ENCODE data around the gene ARHGEF12. TPM values are rescaled to one million over a fixed set of nuclear protein-coding genes. Genes with fewer than 3 reads are reported as not detected.

Gene ARHGEF12
- total and polyA plus RNA-seq, 4 experiments from 2014 or later = 0.80 to 5.0 (median 3.8) TPM

DNA sequence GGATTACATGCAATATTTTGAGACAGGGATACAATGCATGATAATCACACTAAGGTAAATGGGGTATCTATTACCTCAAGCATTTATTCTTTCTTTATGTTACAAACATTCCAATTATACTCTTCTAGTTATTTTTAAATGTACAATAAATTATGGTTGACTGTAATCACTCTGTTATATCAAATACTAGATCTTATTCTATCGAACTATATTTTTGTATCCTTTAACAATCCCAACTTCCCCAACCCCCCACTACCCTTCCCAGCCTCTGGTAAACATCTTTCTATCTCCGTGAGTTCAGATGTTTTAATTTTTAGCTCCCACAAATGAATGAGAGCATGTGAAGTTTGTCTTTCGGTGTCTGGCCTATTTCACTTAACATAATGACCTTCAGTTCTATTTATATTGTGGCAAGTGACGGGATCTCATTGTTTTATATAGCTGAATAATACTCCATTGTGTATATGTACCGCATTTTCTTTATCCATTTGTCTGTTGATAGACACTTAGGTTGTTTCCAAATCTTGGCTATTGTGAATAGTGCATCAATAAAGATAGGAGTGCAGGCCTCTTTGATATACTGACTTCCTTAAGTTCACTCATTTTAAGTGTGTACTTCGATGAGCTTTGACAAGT, 40.5 kb downstream of the ARHGEF12 start:
- H3K27ac Mint-ChIP-seq = no peak overlapping the region
- H3K27ac ChIP-seq (ENCODE audit: low read depth, low read length) = no peak overlapping the region
- ChIA-PET POLR2A (ENCODE audit: partially characterized antibody) (no interaction called here), CTCF (ENCODE audit: partially characterized antibody) (interaction anchor here (0.9 kb wide), 1 partner anchor 38 kb away, joined by 3 read pairs; no protein-coding TSS in a partner anchor)
- no peak overlapping the region for H3K4me3 ChIP-seq (ENCODE audit: low read length in 2 of 2)
- no peak overlapping the region for H3K4me3 Mint-ChIP-seq
- H3K36me3 Mint-ChIP-seq = no peaks in the 10 kb centered on the region
- peaks cover 0 to 2% (median 0%) of the 10 kb centered on the region in 4 donors for H3K4me1 Mint-ChIP-seq
- intact Hi-C loops (cut with micrococcal nuclease) = no loop called here
- no peaks in the 10 kb centered on the region for H3K4me1 ChIP-seq (ENCODE audit: insufficient read depth, low read length)
- DNase-seq = no peak
- peaks cover 0 to 11% (median 10%) of the 10 kb centered on the region in 8 donors for H3K9me3 Mint-ChIP-seq
- H3K9me3 ChIP-seq (ENCODE audit: control insufficient read depth in 1 of 2, low read length in 2 of 2) = no peaks in the 10 kb centered on the region
- H3K27me3 ChIP-seq (ENCODE audit: insufficient read depth, low read length) = no peaks in the 10 kb centered on the region
- H3K36me3 ChIP-seq (ENCODE audit: insufficient read depth, low read length) = no peaks in the 10 kb centered on the region
- H3K27me3 Mint-ChIP-seq = peaks cover 0 to 9% of the 10 kb centered on the region in 2 donors

DNA sequence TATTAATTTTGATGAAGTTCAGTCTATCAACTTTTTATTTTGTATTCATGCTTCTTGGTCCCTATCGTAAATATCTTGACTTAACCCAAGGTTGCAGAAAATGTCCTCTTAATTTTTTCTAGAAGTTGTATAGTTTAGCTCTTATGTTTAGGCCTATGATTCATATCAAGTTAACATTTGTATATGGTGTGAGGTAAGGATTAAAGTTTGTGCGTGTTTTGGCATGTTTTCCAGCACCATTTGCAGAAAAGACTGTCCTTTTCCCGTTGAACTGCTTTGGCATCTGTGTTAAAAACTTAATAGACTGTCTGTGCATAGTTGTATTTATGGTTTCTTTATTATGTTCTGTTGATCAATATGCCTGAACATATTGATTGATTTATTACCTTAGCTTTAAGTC, 42.3 kb downstream of the ARHGEF12 start:
- POLR2A ChIA-PET (ENCODE audit: partially characterized antibody) = no interaction called here
- Mint-ChIP-seq H3K27me3 (peaks cover 0 to 16% of the 10 kb centered on the region in 2 donors), H3K4me1 (peaks cover 0 to 2% (median 0%) of the 10 kb centered on the region in 4 donors), H3K4me3 (no peak overlapping the region), H3K27ac (no peak overlapping the region), H3K36me3 (no peaks in the 10 kb centered on the region), H3K9me3 (peaks cover 0 to 13% (median 10%) of the 10 kb centered on the region in 8 donors)
- DNase-seq = no peak
- Histone ChIP-seq H3K27ac (ENCODE audit: low read depth, low read length) (no peak overlapping the region), H3K27me3 (ENCODE audit: insufficient read depth, low read length) (no peaks in the 10 kb centered on the region), H3K36me3 (ENCODE audit: insufficient read depth, low read length) (no peaks in the 10 kb centered on the region), H3K9me3 (ENCODE audit: control insufficient read depth in 1 of 2, low read length in 2 of 2) (no peaks in the 10 kb centered on the region), H3K4me3 (ENCODE audit: low read length in 2 of 2) (no peak overlapping the region), H3K4me1 (ENCODE audit: insufficient read depth, low read length) (no peaks in the 10 kb centered on the region)
- intact Hi-C loops (cut with micrococcal nuclease) = no loop called here
- CTCF ChIA-PET (ENCODE audit: partially characterized antibody) = no interaction called here

DNA sequence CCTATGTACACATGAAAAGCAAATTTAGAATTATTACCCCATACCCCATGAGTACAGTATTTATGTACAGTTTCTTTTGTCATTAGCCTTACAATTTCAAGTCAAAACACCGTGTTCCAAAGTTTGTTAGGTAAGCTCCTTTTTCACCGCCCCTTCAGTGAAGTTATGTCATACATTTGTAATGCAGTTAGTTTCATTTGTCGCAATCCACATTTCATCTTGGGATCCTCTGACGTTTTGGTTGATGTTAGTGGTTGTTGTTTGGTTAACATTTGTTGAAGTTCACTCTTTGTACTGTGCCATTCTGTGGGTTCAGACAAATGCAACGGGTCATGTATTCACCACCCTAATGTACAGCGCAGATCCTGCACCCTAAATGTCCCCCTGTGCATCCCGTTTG, 45.2 kb downstream of the ARHGEF12 start:
- ChIA-PET CTCF (ENCODE audit: partially characterized antibody) (no interaction called here), POLR2A (ENCODE audit: partially characterized antibody) (no interaction called here)
- Mint-ChIP-seq H3K27me3 (peaks cover 1 to 14% of the 10 kb centered on the region in 2 donors), H3K9me3 (peaks cover 0 to 13% (median 10%) of the 10 kb centered on the region in 8 donors), H3K36me3 (no peaks in the 10 kb centered on the region), H3K27ac (no peak overlapping the region), H3K4me1 (peaks cover 0 to 2% (median 0%) of the 10 kb centered on the region in 4 donors), H3K4me3 (no peak overlapping the region)
- H3K36me3 ChIP-seq (ENCODE audit: insufficient read depth, low read length) = no peaks in the 10 kb centered on the region
- no peak for DNase-seq
- H3K4me3 ChIP-seq (ENCODE audit: low read length in 2 of 2) = no peak overlapping the region
- H3K9me3 ChIP-seq (ENCODE audit: control insufficient read depth in 1 of 2, low read length in 2 of 2) = no peaks in the 10 kb centered on the region
- H3K27me3 ChIP-seq (ENCODE audit: insufficient read depth, low read length) = peaks cover 3% of the 10 kb centered on the region
- intact Hi-C loops (cut with micrococcal nuclease) = no loop called here
- no peaks in the 10 kb centered on the region for H3K4me1 ChIP-seq (ENCODE audit: insufficient read depth, low read length)
- H3K27ac ChIP-seq (ENCODE audit: low read depth, low read length) = no peak overlapping the region

DNA sequence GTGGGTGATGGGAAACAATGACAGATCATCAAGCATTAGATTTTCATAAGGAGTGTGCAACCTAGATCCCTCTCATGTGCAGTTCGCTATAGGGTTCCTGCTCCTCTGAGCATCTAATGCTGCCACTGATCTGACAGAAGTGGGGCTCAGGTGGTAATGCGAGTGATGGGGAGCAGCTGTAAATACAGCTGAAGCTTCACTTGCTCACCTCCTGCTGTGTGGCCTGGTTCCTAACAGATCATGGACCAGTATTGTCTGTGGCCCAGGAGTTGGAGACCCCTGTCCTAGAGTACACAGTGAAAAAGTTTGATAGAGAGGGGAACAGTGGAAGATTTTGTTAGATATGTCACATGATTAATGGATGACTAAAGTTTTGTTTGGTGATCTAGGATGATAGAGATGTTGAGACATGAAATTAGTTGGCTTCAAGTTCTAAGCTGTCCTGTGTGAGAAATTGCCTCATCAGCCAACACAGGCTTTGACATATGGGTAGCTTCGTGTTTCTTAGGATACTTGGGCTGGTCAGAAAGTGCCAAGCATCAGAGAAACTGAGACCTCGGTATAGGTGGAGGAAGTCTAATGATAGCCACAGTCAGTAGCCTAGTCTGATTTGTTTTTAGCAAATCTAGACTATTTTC, 47.4 kb downstream of the ARHGEF12 start:
- H3K27me3 ChIP-seq (ENCODE audit: insufficient read depth, low read length) = peaks cover 3% of the 10 kb centered on the region
- no peak overlapping the region for H3K4me3 Mint-ChIP-seq
- H3K36me3 ChIP-seq (ENCODE audit: insufficient read depth, low read length) = no peaks in the 10 kb centered on the region
- peaks cover 2 to 17% of the 10 kb centered on the region in 2 donors for H3K27me3 Mint-ChIP-seq
- no peak overlapping the region for H3K4me3 ChIP-seq (ENCODE audit: low read length in 2 of 2)
- DNase-seq = no peak
- no peak overlapping the region for H3K27ac ChIP-seq (ENCODE audit: low read depth, low read length)
- H3K4me1 Mint-ChIP-seq = peaks cover 0 to 2% (median under 1%) of the 10 kb centered on the region in 4 donors
- peaks cover 0 to 5% (median 3%) of the 10 kb centered on the region in 8 donors for H3K9me3 Mint-ChIP-seq
- H3K9me3 ChIP-seq (ENCODE audit: control insufficient read depth in 1 of 2, low read length in 2 of 2) = no peaks in the 10 kb centered on the region
- ChIA-PET POLR2A (ENCODE audit: partially characterized antibody) (no interaction called here), CTCF (ENCODE audit: partially characterized antibody) (no interaction called here)
- H3K27ac Mint-ChIP-seq = no peak overlapping the region
- no peaks in the 10 kb centered on the region for H3K36me3 Mint-ChIP-seq
- H3K4me1 ChIP-seq (ENCODE audit: insufficient read depth, low read length) = no peaks in the 10 kb centered on the region
- intact Hi-C loops (cut with micrococcal nuclease) = no loop called here

DNA sequence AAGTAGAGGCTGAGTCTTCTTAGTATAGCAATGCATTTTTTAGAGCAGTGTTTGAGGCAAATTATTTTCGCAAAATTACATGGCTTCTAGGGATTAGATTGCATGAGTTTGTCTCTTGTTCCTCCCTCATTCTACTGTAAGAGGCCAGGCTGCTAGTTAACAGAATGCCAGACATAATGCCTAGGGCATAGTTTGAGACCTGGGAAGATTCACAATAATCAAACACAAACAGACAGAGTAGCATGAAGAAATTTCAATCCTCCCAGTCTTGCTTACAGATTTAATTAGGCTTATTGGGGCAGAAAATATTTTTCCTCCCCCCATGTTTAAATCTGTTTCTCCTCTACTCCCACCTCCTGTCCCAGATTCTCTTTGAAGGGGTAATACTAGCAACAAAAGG, 48.3 kb downstream of the ARHGEF12 start:
- Mint-ChIP-seq H3K4me3 (no peak overlapping the region), H3K27me3 (peaks cover 2 to 17% of the 10 kb centered on the region in 2 donors), H3K4me1 (peaks cover 0 to 2% (median under 1%) of the 10 kb centered on the region in 4 donors), H3K9me3 (peaks cover 0 to 3% (median 0%) of the 10 kb centered on the region in 8 donors), H3K27ac (no peak overlapping the region), H3K36me3 (no peaks in the 10 kb centered on the region)
- DNase-seq = no peak
- intact Hi-C loops (cut with micrococcal nuclease) = no loop called here
- Histone ChIP-seq H3K36me3 (ENCODE audit: insufficient read depth, low read length) (no peaks in the 10 kb centered on the region), H3K27me3 (ENCODE audit: insufficient read depth, low read length) (peaks cover 3% of the 10 kb centered on the region), H3K9me3 (ENCODE audit: control insufficient read depth in 1 of 2, low read length in 2 of 2) (no peaks in the 10 kb centered on the region), H3K27ac (ENCODE audit: low read depth, low read length) (no peak overlapping the region), H3K4me3 (ENCODE audit: low read length in 2 of 2) (no peak overlapping the region), H3K4me1 (ENCODE audit: insufficient read depth, low read length) (no peaks in the 10 kb centered on the region)
- ChIA-PET CTCF (ENCODE audit: partially characterized antibody) (no interaction called here), POLR2A (ENCODE audit: partially characterized antibody) (no interaction called here)

DNA sequence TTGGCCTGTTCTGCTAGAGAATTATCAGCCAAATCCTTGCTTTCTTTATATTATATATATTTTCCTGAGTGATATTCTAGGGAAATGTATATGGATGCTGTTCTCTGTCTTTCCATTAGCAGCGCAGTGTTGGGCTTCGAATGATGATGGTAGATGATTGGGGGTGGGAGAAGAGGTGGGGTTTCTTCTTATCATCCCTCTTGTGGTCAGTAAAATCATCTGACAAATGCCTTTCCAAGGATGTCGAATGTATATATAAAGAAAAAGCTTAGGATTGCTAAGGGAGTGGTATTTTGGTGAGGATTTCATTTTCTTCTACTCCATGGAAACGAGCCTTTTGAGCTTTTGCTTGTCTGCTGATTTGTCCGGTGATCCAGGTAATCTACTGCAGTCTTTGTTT, 48.9 kb downstream of the ARHGEF12 start:
- H3K27ac ChIP-seq (ENCODE audit: low read depth, low read length) = no peak overlapping the region
- H3K9me3 ChIP-seq (ENCODE audit: control insufficient read depth in 1 of 2, low read length in 2 of 2) = no peaks in the 10 kb centered on the region
- POLR2A ChIA-PET (ENCODE audit: partially characterized antibody) = no interaction called here
- Mint-ChIP-seq H3K27ac (no peak overlapping the region), H3K4me3 (no peak overlapping the region), H3K4me1 (peaks cover 0 to 2% (median under 1%) of the 10 kb centered on the region in 4 donors), H3K27me3 (peaks cover 6 to 20% of the 10 kb centered on the region in 2 donors), H3K9me3 (peaks cover 0 to 8% (median 2%) of the 10 kb centered on the region in 8 donors), H3K36me3 (peaks cover 0 to 2% of the 10 kb centered on the region in 2 donors)
- H3K36me3 ChIP-seq (ENCODE audit: insufficient read depth, low read length) = no peaks in the 10 kb centered on the region
- H3K27me3 ChIP-seq (ENCODE audit: insufficient read depth, low read length) = peaks cover 3% of the 10 kb centered on the region
- no peak overlapping the region for H3K4me3 ChIP-seq (ENCODE audit: low read length in 2 of 2)
- H3K4me1 ChIP-seq (ENCODE audit: insufficient read depth, low read length) = no peaks in the 10 kb centered on the region
- DNase-seq = no peak
- CTCF ChIA-PET (ENCODE audit: partially characterized antibody) = no interaction called here
- intact Hi-C loops (cut with micrococcal nuclease) = no loop called here

DNA sequence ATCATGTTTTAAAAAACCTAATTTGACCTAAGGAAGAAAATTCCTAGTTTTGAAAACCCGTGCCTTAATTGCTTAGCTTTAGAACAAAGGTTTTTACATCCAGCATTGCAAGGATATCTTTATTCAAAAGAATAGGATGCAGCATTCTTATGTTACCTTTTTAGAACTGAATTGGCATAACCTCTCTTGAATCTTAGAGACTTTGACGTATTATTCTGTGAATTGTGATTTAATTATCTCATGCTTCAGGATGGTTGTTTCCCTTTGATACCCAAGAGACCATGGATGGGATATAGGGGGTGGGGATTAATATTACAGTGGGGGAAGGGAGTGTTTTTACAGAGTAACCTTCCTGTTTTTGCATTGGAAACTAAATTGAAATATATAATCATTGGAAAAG, 49.4 kb downstream of the ARHGEF12 start:
- no peaks in the 10 kb centered on the region for H3K4me1 ChIP-seq (ENCODE audit: insufficient read depth, low read length)
- ChIA-PET CTCF (ENCODE audit: partially characterized antibody) (no interaction called here), POLR2A (ENCODE audit: partially characterized antibody) (no interaction called here)
- H3K27ac Mint-ChIP-seq = no peak overlapping the region
- no peaks in the 10 kb centered on the region for H3K36me3 ChIP-seq (ENCODE audit: insufficient read depth, low read length)
- no peak overlapping the region for H3K27ac ChIP-seq (ENCODE audit: low read depth, low read length)
- H3K27me3 Mint-ChIP-seq = peaks cover 11 to 24% of the 10 kb centered on the region in 2 donors
- H3K36me3 Mint-ChIP-seq = peaks cover 0 to 2% of the 10 kb centered on the region in 2 donors
- no peaks in the 10 kb centered on the region for H3K9me3 ChIP-seq (ENCODE audit: control insufficient read depth in 1 of 2, low read length in 2 of 2)
- H3K4me1 Mint-ChIP-seq = peaks cover 0 to 2% (median under 1%) of the 10 kb centered on the region in 4 donors
- no peak overlapping the region for H3K4me3 ChIP-seq (ENCODE audit: low read length in 2 of 2)
- intact Hi-C loops (cut with micrococcal nuclease) = no loop called here
- peaks cover 0 to 8% (median 2%) of the 10 kb centered on the region in 8 donors for H3K9me3 Mint-ChIP-seq
- DNase-seq = no peak
- peaks cover 3% of the 10 kb centered on the region for H3K27me3 ChIP-seq (ENCODE audit: insufficient read depth, low read length)
- no peak overlapping the region for H3K4me3 Mint-ChIP-seq

Measured in CD4-positive, alpha-beta memory T cell (primary cell).